ENCODE measurements around the gene SLC16A5. TPM values are rescaled to one million over a fixed set of nuclear protein-coding genes. Genes with fewer than 3 reads are reported as not detected.
"Not testable (repeated sequence)": the region's sequence is repeated elsewhere in the genome, so short reads cannot be mapped to it uniquely, and the experiment has no call there.

Gene SLC16A5
- total RNA-seq, 2 experiments from 2014 or later: 9.1 to 11.0 TPM

- peaks cover 18% of the 10 kb centered on the region for H3K36me3 Mint-ChIP-seq
- POLR2A ChIA-PET: interaction anchor here (0.6 to 7.1 kb wide), 23 partner anchors 10 to 176 kb away, joined by 3 to 45 read pairs (median 6); partner anchors contain the start of genes GGA3, JPT1, MIF4GD and MRPL58
- H3K9me3 Mint-ChIP-seq: no peaks in the 10 kb centered on the region
- DNase-seq: peak; percentile 82
- no peaks in the 10 kb centered on the region for H3K27me3 Mint-ChIP-seq
- peaks cover 27% of the 10 kb centered on the region for H3K4me1 Mint-ChIP-seq
- ATAC-seq (ENCODE audit: low read depth): peak; percentile 69
- H3K27ac Mint-ChIP-seq: peak overlapping the region; percentile 94
- H3K4me3 Mint-ChIP-seq: peak overlapping the region; percentile 90
These were observed 26.2 kb downstream of the SLC16A5 start for GRCh38 chr17:75113798-75114551.

GRCh38 chr17:75114552-75115314 is 27.0 kb downstream of the SLC16A5 start:
- ATAC-seq (ENCODE audit: low read depth): no peak
- Mint-ChIP-seq H3K27me3 (no peaks in the 10 kb centered on the region), H3K4me3 (peak overlapping the region; percentile 90), H3K4me1 (peaks cover 25% of the 10 kb centered on the region), H3K27ac (peak overlapping the region; percentile 94), H3K9me3 (no peaks in the 10 kb centered on the region), H3K36me3 (peaks cover 20% of the 10 kb centered on the region)
- POLR2A ChIA-PET: interaction anchor here (0.7 to 7.1 kb wide), 21 partner anchors 9 to 175 kb away, joined by 3 to 45 read pairs (median 6); partner anchors contain the start of genes GGA3, JPT1, MRPL58 and MRPS7
- no peak for DNase-seq

GRCh38 chr17:75115555-75115954 is 27.8 kb downstream of the SLC16A5 start:
- Mint-ChIP-seq H3K9me3 (no peaks in the 10 kb centered on the region), H3K4me1 (peaks cover 22% of the 10 kb centered on the region), H3K27ac (no peak overlapping the region), H3K4me3 (no peak overlapping the region), H3K27me3 (no peaks in the 10 kb centered on the region), H3K36me3 (peaks cover 22% of the 10 kb centered on the region)
- POLR2A ChIA-PET: interaction anchor here (2.2 to 7.1 kb wide), 4 partner anchors 8 to 87 kb away, joined by 12 to 45 read pairs (median 24); partner anchors contain the start of genes JPT1 and NT5C
- DNase-seq: no peak
- no peak for ATAC-seq (ENCODE audit: low read depth)

- Mint-ChIP-seq H3K27ac (no peak overlapping the region), H3K9me3 (no peaks in the 10 kb centered on the region), H3K27me3 (no peaks in the 10 kb centered on the region), H3K4me1 (peaks cover 21% of the 10 kb centered on the region), H3K36me3 (peaks cover 25% of the 10 kb centered on the region), H3K4me3 (no peak overlapping the region)
- no peak for DNase-seq
- no peak for ATAC-seq (ENCODE audit: low read depth)
- POLR2A ChIA-PET: interaction anchor here (0.7 to 1.4 kb wide), 3 partner anchors 8 to 38 kb away, joined by 3 to 5 read pairs (median 4); partner anchors contain the start of gene JPT1
These were observed 29.0 kb downstream of the SLC16A5 start for GRCh38 chr17:75116737-75117136.

DNA sequence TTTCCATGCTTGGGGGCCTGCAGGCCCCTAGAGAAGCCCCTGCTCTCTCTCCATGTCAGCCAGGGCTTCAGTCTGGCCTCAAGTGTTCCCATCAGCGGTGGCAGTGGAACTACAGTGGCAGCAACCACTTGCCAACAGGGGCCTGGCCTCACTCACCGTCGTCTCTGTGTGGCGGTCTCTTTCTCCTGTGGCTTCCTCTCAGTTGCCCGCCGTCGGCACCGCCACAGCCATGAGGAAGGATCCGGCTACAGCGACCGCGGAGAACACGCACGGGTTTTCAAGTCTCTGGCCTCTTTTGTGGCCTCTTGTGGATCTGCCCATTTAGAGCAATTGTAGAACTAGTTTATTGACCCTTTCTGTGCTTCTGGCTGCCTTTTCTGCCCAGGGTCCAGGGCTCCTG is 30.6 kb downstream of the SLC16A5 start:
- peaks cover 20% of the 10 kb centered on the region for H3K36me3 Mint-ChIP-seq
- no peaks in the 10 kb centered on the region for H3K9me3 Mint-ChIP-seq
- no peak for ATAC-seq (ENCODE audit: low read depth)
- H3K4me3 Mint-ChIP-seq: no peak overlapping the region
- POLR2A ChIA-PET: no interaction called here
- H3K27ac Mint-ChIP-seq: no peak overlapping the region
- no peaks in the 10 kb centered on the region for H3K27me3 Mint-ChIP-seq
- DNase-seq: no peak
- H3K4me1 Mint-ChIP-seq: peaks cover 18% of the 10 kb centered on the region

- ATAC-seq (ENCODE audit: low read depth) (peak; percentile 10), DNase-seq (no peak)
- no peaks in the 10 kb centered on the region for H3K27me3 Mint-ChIP-seq
- peak overlapping the region; percentile 95 for H3K27ac Mint-ChIP-seq
- peaks cover 13% of the 10 kb centered on the region for H3K36me3 Mint-ChIP-seq
- peaks cover 30% of the 10 kb centered on the region for H3K4me1 Mint-ChIP-seq
- H3K4me3 Mint-ChIP-seq: no peak overlapping the region
- H3K9me3 Mint-ChIP-seq: no peaks in the 10 kb centered on the region
- POLR2A ChIA-PET: interaction anchor here (0.6 to 2.0 kb wide), 8 partner anchors 7 to 1604 kb away, joined by 3 to 12 read pairs (median 3); partner anchors contain the start of genes JPT1 and MIF4GD
These were observed 36.5 kb downstream of the SLC16A5 start for GRCh38 chr17:75124041-75124818.

GRCh38 chr17:75124819-75125162 is 37.0 kb downstream of the SLC16A5 start:
- H3K36me3 Mint-ChIP-seq: peaks cover 15% of the 10 kb centered on the region
- POLR2A ChIA-PET: interaction anchor here (0.8 to 2.0 kb wide), 6 partner anchors 8 to 30 kb away, joined by 3 to 12 read pairs (median 4); partner anchors contain the start of gene JPT1
- H3K9me3 Mint-ChIP-seq: no peaks in the 10 kb centered on the region
- no peaks in the 10 kb centered on the region for H3K27me3 Mint-ChIP-seq
- peak overlapping the region; percentile 33 for H3K4me3 Mint-ChIP-seq
- DNase-seq: no peak
- ATAC-seq (ENCODE audit: low read depth): no peak
- H3K27ac Mint-ChIP-seq: peak overlapping the region; percentile 95
- peaks cover 32% of the 10 kb centered on the region for H3K4me1 Mint-ChIP-seq

GRCh38 chr17:75125984-75126383 is 38.2 kb downstream of the SLC16A5 start:
- ATAC-seq (ENCODE audit: low read depth) (peak; percentile 60), DNase-seq (no peak)
- H3K27ac Mint-ChIP-seq: peak overlapping the region; percentile 95
- peaks cover 36% of the 10 kb centered on the region for H3K4me1 Mint-ChIP-seq
- peaks cover 16% of the 10 kb centered on the region for H3K36me3 Mint-ChIP-seq
- H3K27me3 Mint-ChIP-seq: no peaks in the 10 kb centered on the region
- POLR2A ChIA-PET: interaction anchor here (0.6 to 1.7 kb wide), 6 partner anchors 9 to 58 kb away, joined by 3 to 10 read pairs (median 4); partner anchors contain the start of gene JPT1
- peak overlapping the region; percentile 33 for H3K4me3 Mint-ChIP-seq
- H3K9me3 Mint-ChIP-seq: no peaks in the 10 kb centered on the region

GRCh38 chr17:75126954-75127353 is 39.2 kb downstream of the SLC16A5 start:
- Mint-ChIP-seq H3K4me1 (peaks cover 32% of the 10 kb centered on the region), H3K36me3 (peaks cover 12% of the 10 kb centered on the region), H3K4me3 (no peak overlapping the region), H3K27me3 (no peaks in the 10 kb centered on the region), H3K9me3 (no peaks in the 10 kb centered on the region), H3K27ac (peak overlapping the region; percentile 61)
- no peak for ATAC-seq (ENCODE audit: low read depth)
- DNase-seq: no peak
- POLR2A ChIA-PET: interaction anchor here (0.6 to 1.1 kb wide), 2 partner anchors 34 to 83 kb away, joined by 3 read pairs; no protein-coding TSS in a partner anchor

DNA sequence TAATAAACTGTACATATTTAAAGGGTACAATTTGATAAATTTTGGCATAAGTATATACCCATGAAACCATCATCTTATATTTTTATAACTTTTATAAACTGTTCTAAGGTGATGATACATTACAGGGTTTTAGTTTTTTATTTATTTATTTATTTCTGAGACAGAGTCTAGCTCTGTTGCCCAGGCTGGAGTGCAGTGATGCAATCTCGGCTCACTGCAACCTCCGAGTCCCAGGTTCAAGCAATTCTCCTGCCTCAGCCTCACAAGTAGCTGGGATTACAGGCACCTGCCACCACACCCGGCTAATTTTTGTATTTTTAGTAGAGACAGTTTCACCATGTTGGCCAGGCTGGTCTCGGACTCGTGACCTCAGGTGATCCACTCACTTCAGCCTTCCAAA is 40.2 kb downstream of the SLC16A5 start:
- Mint-ChIP-seq H3K27ac (peak overlapping the region; percentile 51), H3K36me3 (peaks cover 12% of the 10 kb centered on the region), H3K4me1 (peaks cover 33% of the 10 kb centered on the region)
- POLR2A ChIA-PET; DNase-seq; H3K4me3 Mint-ChIP-seq; H3K9me3 Mint-ChIP-seq; ATAC-seq (ENCODE audit: low read depth); H3K27me3 Mint-ChIP-seq: not testable (repeated sequence)

DNA sequence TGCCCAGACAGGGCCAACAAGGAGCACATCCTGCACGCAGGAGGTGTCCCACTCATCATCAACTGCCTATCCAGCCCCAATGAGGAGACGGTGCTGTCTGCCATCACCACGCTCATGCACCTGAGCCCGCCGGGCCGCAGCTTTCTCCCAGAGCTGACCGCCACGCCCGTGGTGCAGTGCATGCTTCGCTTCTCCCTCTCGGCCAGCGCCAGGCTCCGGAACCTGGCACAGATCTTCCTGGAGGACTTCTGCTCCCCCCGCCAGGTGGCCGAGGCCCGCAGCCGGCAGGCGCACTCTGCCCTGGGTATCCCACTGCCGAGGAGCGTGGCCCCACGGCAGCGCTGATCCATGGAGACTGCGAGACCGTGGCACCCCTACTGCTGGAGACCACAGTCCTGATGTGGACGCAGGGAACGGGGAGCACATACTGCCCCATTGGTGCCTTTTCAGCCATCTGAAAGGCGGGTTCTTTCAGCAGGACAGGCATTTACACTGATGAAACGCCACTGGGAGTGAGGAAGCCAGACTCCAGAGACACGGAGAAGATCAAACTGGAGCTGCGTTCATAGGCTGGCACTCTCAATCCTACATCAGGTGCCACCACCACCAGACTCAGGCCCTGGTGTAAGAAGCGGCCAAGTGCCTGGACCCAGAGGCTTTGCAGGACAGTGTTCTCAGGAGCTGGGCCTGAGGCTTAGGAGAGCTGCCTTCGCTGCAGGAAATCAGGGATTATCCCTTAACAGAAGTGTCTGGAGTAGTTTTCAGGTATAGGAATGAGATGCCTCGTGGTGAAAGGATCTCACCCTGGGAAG is 41.1 kb downstream of the SLC16A5 start:
- POLR2A ChIA-PET: interaction anchor here (0.7 kb wide), 1 partner anchor 388 kb away, joined by 3 read pairs; no protein-coding TSS in a partner anchor
- DNase-seq (no peak), ATAC-seq (ENCODE audit: low read depth) (no peak)
- H3K4me1 Mint-ChIP-seq: peaks cover 34% of the 10 kb centered on the region
- H3K4me3 Mint-ChIP-seq: no peak overlapping the region
- H3K27ac Mint-ChIP-seq: no peak overlapping the region
- no peaks in the 10 kb centered on the region for H3K9me3 Mint-ChIP-seq
- H3K36me3 Mint-ChIP-seq: peaks cover 11% of the 10 kb centered on the region
- no peaks in the 10 kb centered on the region for H3K27me3 Mint-ChIP-seq

GRCh38 chr17:75129576-75129975 is 41.8 kb downstream of the SLC16A5 start:
- no peaks in the 10 kb centered on the region for H3K9me3 Mint-ChIP-seq
- H3K27me3 Mint-ChIP-seq: no peaks in the 10 kb centered on the region
- H3K4me3 Mint-ChIP-seq: peak overlapping the region; percentile 61
- H3K4me1 Mint-ChIP-seq: peaks cover 27% of the 10 kb centered on the region
- DNase-seq (no peak), ATAC-seq (ENCODE audit: low read depth) (no peak)
- POLR2A ChIA-PET: interaction anchor here (0.7 to 3.9 kb wide), 4 partner anchors 13 to 387 kb away, joined by 3 to 45 read pairs (median 4); partner anchors contain the start of gene ARMC7
- peak overlapping the region; percentile 68 for H3K27ac Mint-ChIP-seq
- H3K36me3 Mint-ChIP-seq: peaks cover 9% of the 10 kb centered on the region

Data from activated naive CD8-positive, alpha-beta T cell treated with anti-CD3 and anti-CD28 coated beads, Interleukin-2, amount 10 ng/mL, durations not matched to agents 7 days and 5 days (primary cell).